Effector memory CD4-positive, alpha-beta T cell (primary cell): ENCODE data around the gene KLRF1.

Experiments used
- DNase-seq, 3 donors: peaks; one replicate each; pipeline ENCODE4 v3.0.0-alpha.2; 2020
- H3K27ac ChIP-seq: 2 replicates; pipeline ENCODE4 v1.7.0; 2013; ENCODE audit warnings: mild to moderate bottlenecking, low read length, moderate library complexity; ENCODE audit not compliant: insufficient read depth, poor library complexity, severe bottlenecking
- H3K27me3 ChIP-seq: replicated peaks from 2 replicates; pipeline ENCODE4 v1.7.0; 2013; ENCODE audit warnings: mild to moderate bottlenecking, low read length; ENCODE audit not compliant: insufficient read depth, control insufficient read depth, poor library complexity, severe bottlenecking
- H3K36me3 ChIP-seq: 2 replicates; pipeline ENCODE4 v1.7.0; 2013; ENCODE audit warnings: mild to moderate bottlenecking, low read length, moderate library complexity; ENCODE audit not compliant: control insufficient read depth, insufficient read depth
- H3K4me1 ChIP-seq: 2 replicates; pipeline ENCODE4 v1.7.0; 2013; ENCODE audit warnings: low read length, mild to moderate bottlenecking; ENCODE audit not compliant: control insufficient read depth, insufficient read depth, poor library complexity, severe bottlenecking
- H3K4me3 ChIP-seq: 2 replicates; pipeline ENCODE4 v1.7.0; 2013; ENCODE audit warnings: low read length, low read depth, mild to moderate bottlenecking; ENCODE audit not compliant: insufficient read depth, poor library complexity, severe bottlenecking
- H3K9me3 ChIP-seq: 2 replicates; pipeline ENCODE4 v1.7.0; 2013; ENCODE audit warnings: mild to moderate bottlenecking, low read length, moderate library complexity; ENCODE audit not compliant: control insufficient read depth

The KLRF1 gene

DNA sequence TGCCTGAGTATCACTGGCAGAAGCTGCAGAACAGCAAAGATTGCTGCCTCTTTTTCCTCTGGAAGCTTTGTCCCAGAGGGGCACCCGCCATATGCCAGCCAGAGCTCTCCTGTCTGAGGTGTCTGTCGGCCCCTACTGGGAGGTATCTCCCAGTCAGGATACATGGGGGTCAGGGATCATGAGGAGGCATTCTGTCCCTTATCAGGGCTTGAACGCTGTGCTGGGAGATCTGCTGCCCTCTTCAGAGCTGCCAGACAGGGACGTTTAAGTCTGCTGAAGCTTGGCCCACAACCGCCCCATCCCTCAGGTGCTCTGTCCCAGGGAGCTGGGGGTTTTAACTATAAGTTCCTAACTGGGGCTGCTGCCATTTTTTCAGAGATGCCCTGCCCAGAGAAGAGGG, 21.6 kb downstream of the KLRF1 start:
- Histone ChIP-seq H3K4me1 (no peaks in the 10 kb centered on the region), H3K27me3 (no peaks in the 10 kb centered on the region), H3K27ac (no peak overlapping the region), H3K36me3 (peaks cover 24% of the 10 kb centered on the region), H3K9me3 (no peaks in the 10 kb centered on the region), H3K4me3 (no peak overlapping the region)
- no peak for DNase-seq

- H3K27ac ChIP-seq: no peak overlapping the region
- no peaks in the 10 kb centered on the region for H3K4me1 ChIP-seq
- H3K36me3 ChIP-seq: peaks cover 42% of the 10 kb centered on the region
- no peak for DNase-seq
- H3K27me3 ChIP-seq: no peaks in the 10 kb centered on the region
- no peaks in the 10 kb centered on the region for H3K9me3 ChIP-seq
- no peak overlapping the region for H3K4me3 ChIP-seq
Measured at GRCh38 chr12:9851050-9851449, 23.8 kb downstream of the KLRF1 start.

DNA sequence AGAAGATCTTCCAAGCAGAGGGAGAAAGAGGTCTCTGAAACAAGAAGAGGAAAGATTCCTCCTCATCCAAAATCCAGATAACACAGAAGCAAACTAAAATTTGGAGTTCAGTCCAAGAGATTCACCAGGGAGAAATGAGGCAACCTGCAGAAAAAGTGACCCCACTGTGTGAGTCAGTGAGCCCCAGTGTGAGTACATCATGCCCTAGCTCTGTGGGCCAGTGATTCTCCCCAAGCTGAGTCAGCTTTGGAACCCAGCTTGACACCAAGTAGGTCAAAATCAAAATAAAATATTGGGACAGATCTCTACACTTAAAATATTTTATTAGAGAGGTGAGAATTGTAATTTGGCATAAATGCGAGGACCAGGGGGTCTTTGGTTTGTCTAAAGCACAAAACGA, 24.6 kb downstream of the KLRF1 start:
- H3K36me3 ChIP-seq: peaks cover 51% of the 10 kb centered on the region

DNA sequence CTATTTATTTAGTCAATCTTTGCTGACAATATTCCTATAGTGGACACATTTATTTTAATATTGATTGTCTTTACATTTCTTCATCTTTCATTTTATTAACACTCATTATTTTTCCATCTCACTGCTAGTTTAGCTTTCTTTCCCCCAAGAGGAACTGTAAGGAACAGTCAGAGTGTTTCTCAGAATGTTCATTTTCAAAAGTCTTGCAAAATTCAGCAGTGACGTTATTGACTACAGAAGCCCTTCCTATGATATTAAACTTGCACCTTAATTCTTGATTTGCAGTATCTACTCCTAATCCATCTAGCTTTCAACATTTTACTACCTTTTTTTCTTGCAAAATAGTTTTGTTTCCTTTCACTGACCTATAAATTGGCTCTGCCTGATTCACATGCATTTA, 28.9 kb downstream of the KLRF1 start:
- Histone ChIP-seq H3K4me1 (no peaks in the 10 kb centered on the region), H3K36me3 (peaks cover 60% of the 10 kb centered on the region)

More for the DNA sequence above, 24.6 kb downstream of the KLRF1 start:
- no peak overlapping the region for H3K27ac ChIP-seq
- DNase-seq: no peak
- no peaks in the 10 kb centered on the region for H3K4me1 ChIP-seq
- H3K4me3 ChIP-seq: no peak overlapping the region
- H3K9me3 ChIP-seq: no peaks in the 10 kb centered on the region
- H3K27me3 ChIP-seq: no peaks in the 10 kb centered on the region

GRCh38 chr12:9856894-9857293, 29.6 kb downstream of the KLRF1 start:
- Histone ChIP-seq H3K36me3 (peaks cover 56% of the 10 kb centered on the region), H3K27ac (no peak overlapping the region), H3K27me3 (no peaks in the 10 kb centered on the region), H3K4me1 (no peaks in the 10 kb centered on the region), H3K4me3 (no peak overlapping the region), H3K9me3 (no peaks in the 10 kb centered on the region)
- DNase-seq: no peak

More for the DNA sequence above, 28.9 kb downstream of the KLRF1 start:
- no peaks in the 10 kb centered on the region for H3K9me3 ChIP-seq
- H3K4me3 ChIP-seq: no peak overlapping the region
- no peak overlapping the region for H3K27ac ChIP-seq
- no peaks in the 10 kb centered on the region for H3K27me3 ChIP-seq
- DNase-seq: no peak

GRCh38 chr12:9858135-9858534, 30.9 kb downstream of the KLRF1 start:
- Histone ChIP-seq H3K4me3 (no peak overlapping the region), H3K9me3 (no peaks in the 10 kb centered on the region), H3K36me3 (peaks cover 44% of the 10 kb centered on the region), H3K27me3 (no peaks in the 10 kb centered on the region), H3K4me1 (no peaks in the 10 kb centered on the region), H3K27ac (no peak overlapping the region)
- no peak for DNase-seq

DNA sequence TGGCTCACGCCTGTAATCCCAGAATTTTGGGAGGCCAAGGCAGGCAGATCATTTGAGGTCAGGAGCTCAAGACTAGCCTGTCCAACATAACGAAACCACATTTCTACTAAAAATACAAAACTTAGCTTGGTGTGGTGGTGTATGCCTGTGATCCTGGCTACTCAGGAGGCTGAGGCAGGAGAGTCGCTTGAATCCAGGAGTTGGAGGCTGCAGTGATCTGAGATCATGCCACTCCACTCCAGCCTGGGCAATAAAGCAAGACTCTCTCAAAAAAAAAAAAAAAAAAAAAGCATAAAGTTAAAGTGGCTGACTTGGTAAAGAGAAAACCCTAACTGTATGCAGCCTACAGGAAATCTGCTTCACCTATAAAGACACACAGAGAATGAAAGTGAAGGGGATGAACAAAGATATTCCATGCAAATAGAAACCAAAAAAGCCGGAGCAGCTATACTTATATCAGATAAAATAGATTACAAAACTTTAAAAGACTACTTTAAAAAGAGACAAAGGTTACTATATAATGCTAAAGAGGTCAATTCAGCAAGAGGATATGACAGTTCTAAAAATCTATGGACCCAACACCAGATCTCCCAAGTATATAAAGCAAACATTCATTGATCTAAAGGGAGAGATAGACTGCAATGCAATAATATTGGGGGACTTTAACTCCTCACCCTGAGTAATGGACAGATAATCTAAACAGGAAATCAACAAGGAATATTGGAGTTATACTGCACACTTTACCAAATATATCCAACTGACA, 37.8 kb downstream of the KLRF1 start:
- H3K4me3 ChIP-seq: peak overlapping the region; percentile 75
- H3K36me3 ChIP-seq: no peaks in the 10 kb centered on the region
- no peaks in the 10 kb centered on the region for H3K9me3 ChIP-seq
- no peak for DNase-seq
- H3K4me1 ChIP-seq: no peaks in the 10 kb centered on the region
- H3K27ac ChIP-seq: peak overlapping the region; percentile 54
- no peaks in the 10 kb centered on the region for H3K27me3 ChIP-seq

DNA sequence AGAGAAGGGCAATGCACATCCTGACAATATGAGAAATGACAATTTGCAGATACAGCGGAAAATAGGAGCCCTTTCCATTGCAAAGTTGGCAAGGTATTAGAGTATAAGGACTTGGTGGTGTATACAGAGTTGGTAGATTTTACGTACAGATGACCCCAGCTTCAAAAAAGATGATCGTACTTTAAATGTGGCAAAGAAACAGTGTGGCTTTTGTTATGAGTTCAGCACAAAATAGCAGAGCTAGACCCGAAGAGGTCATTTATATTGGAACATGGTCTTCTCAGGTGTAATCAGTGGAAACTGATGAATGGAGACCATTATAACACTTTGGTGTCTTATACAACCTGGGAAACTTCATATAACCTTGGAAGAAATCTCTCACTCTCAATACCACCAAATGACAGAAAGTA, 39.6 kb downstream of the KLRF1 start:
- peak overlapping the region; percentile 54 for H3K27ac ChIP-seq
- peaks cover 7% of the 10 kb centered on the region for H3K4me1 ChIP-seq
- H3K9me3 ChIP-seq: no peaks in the 10 kb centered on the region
- H3K4me3 ChIP-seq: peak overlapping the region; percentile 75
- no peak for DNase-seq
- no peaks in the 10 kb centered on the region for H3K36me3 ChIP-seq
- no peaks in the 10 kb centered on the region for H3K27me3 ChIP-seq

DNA sequence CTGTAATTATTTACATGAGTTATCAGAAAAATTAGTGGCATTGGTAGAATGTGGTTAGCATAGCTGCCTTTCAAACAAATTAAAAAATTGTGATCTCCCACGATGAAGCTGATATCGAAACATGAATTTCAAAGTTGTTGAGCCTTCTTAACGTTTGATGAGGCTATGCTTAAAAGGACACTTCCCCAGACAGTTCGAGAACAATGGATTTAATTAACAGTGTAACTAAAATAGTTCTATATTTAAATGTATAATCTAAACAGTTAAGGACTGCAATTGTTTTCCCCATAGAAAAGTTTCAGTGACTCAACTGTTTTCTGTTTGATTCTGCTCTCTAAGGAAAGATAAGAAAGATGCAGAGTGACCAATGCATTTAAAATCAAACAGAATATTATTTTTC, 40.2 kb downstream of the KLRF1 start:
- no peak for DNase-seq
- H3K4me3 ChIP-seq: peak overlapping the region; percentile 75
- peaks cover 7% of the 10 kb centered on the region for H3K4me1 ChIP-seq
- H3K9me3 ChIP-seq: no peaks in the 10 kb centered on the region
- peak overlapping the region; percentile 54 for H3K27ac ChIP-seq
- no peaks in the 10 kb centered on the region for H3K27me3 ChIP-seq
- no peaks in the 10 kb centered on the region for H3K36me3 ChIP-seq

DNA sequence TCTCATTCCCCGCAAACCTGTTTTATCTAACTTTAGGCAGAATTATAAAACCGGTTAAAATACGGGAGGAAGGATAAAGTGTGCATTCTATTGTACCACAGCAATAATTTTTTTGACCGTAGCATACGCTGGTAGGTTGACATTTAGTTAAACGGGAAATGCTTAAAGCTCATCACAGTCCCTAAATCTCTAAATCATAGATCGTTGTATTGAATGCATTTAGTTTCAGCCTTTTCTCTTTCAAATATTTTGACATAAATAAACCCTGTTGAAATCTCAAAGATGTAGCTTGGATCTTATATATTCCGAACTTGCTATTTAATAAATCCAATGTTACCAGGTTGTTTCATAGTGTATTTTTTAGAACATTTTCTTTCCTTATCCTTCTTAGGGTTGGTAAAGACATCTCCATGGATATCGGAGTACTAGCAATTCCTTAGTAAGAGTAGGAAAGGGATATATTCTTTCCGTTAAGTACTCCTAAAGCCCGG, 41.1 kb downstream of the KLRF1 start:
- peak overlapping the region; percentile 90 for H3K27ac ChIP-seq

More for the DNA sequence above, 41.1 kb downstream of the KLRF1 start:
- no peak for DNase-seq
- no peaks in the 10 kb centered on the region for H3K27me3 ChIP-seq
- H3K4me3 ChIP-seq: peak overlapping the region; percentile 75
- no peaks in the 10 kb centered on the region for H3K9me3 ChIP-seq
- H3K36me3 ChIP-seq: no peaks in the 10 kb centered on the region
- peaks cover 7% of the 10 kb centered on the region for H3K4me1 ChIP-seq
